Panc1 (cell line): ENCODE results near the gene SLC6A7.

ENCODE experiments used
- POLR2AphosphoS5 ChIP-seq: IDR thresholded peaks from 2 replicates; pipeline ENCODE4 v1.6.1; 2012; ENCODE audit warnings: mild to moderate bottlenecking, low read depth, low read length, moderate library complexity
- SIN3A ChIP-seq: IDR thresholded peaks from 2 replicates; pipeline ENCODE4 v1.6.1; 2012; ENCODE audit warnings: low read depth, mild to moderate bottlenecking, low read length, moderate library complexity, borderline replicate concordance; ENCODE audit not compliant: insufficient read depth
- TCF7L2 ChIP-seq: IDR thresholded peaks from 2 replicates; pipeline ENCODE4 v1.6.1; 2011; ENCODE audit warnings: mild to moderate bottlenecking, low read depth, low read length, inconsistent platforms
- TF ChIP-seq, protein P1 (sequence below): fragments of 450-650 bp; IDR thresholded peaks from 2 replicates; pipeline ENCODE4 v1.5.1; 2017; ENCODE audit warnings: mild to moderate bottlenecking
- TF ChIP-seq, protein P2 (sequence below), 2 experiments: IDR thresholded peaks; 2 replicates each; pipeline ENCODE4 v1.6.1; 2011 to 2012; ENCODE audit warnings: low read depth in 2 of 2, control low read depth in 1 of 2, low read length in 1 of 2, mild to moderate bottlenecking in 1 of 2, moderate library complexity in 1 of 2; ENCODE audit not compliant: insufficient read depth in 1 of 2

DNA sequence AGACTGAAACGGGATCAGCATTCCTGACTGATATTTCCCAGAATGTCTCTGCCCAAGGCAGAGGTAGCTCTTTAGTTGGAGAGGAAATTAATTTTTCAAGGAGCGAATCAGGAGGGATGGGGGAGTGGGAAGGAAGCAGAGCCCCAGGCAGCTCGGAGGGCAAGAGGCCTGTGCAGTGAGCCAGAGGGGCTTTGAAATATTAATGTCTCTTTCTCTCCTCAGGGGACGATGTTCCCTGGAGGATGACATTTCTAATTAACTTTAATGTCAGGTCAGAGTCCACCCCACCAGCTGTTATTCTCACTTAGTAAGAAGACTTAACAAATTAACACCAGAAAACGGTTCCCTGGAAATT is 45.6 kb downstream of the SLC6A7 start:
- TF ChIP-seq SIN3A (no peak), TCF7L2 (no peak), POLR2AphosphoS5 (no peak)
- TF ChIP-seq, protein P1, sequence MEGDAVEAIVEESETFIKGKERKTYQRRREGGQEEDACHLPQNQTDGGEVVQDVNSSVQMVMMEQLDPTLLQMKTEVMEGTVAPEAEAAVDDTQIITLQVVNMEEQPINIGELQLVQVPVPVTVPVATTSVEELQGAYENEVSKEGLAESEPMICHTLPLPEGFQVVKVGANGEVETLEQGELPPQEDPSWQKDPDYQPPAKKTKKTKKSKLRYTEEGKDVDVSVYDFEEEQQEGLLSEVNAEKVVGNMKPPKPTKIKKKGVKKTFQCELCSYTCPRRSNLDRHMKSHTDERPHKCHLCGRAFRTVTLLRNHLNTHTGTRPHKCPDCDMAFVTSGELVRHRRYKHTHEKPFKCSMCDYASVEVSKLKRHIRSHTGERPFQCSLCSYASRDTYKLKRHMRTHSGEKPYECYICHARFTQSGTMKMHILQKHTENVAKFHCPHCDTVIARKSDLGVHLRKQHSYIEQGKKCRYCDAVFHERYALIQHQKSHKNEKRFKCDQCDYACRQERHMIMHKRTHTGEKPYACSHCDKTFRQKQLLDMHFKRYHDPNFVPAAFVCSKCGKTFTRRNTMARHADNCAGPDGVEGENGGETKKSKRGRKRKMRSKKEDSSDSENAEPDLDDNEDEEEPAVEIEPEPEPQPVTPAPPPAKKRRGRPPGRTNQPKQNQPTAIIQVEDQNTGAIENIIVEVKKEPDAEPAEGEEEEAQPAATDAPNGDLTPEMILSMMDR, result no peak
- TF ChIP-seq, protein P2, sequence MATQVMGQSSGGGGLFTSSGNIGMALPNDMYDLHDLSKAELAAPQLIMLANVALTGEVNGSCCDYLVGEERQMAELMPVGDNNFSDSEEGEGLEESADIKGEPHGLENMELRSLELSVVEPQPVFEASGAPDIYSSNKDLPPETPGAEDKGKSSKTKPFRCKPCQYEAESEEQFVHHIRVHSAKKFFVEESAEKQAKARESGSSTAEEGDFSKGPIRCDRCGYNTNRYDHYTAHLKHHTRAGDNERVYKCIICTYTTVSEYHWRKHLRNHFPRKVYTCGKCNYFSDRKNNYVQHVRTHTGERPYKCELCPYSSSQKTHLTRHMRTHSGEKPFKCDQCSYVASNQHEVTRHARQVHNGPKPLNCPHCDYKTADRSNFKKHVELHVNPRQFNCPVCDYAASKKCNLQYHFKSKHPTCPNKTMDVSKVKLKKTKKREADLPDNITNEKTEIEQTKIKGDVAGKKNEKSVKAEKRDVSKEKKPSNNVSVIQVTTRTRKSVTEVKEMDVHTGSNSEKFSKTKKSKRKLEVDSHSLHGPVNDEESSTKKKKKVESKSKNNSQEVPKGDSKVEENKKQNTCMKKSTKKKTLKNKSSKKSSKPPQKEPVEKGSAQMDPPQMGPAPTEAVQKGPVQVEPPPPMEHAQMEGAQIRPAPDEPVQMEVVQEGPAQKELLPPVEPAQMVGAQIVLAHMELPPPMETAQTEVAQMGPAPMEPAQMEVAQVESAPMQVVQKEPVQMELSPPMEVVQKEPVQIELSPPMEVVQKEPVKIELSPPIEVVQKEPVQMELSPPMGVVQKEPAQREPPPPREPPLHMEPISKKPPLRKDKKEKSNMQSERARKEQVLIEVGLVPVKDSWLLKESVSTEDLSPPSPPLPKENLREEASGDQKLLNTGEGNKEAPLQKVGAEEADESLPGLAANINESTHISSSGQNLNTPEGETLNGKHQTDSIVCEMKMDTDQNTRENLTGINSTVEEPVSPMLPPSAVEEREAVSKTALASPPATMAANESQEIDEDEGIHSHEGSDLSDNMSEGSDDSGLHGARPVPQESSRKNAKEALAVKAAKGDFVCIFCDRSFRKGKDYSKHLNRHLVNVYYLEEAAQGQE (IDR thresholded peaks at IDR 0.05; ENCODE audit: insufficient read depth in 1 of 2, low read depth in 2 of 2, low read length in 1 of 2), result no peak
